Stimulated activated CD4-positive, alpha-beta T cell treated with anti-CD3 and anti-CD28 coated beads, Interleukin-4, amount 100 ng/mL, for 4 hours (primary cell): ENCODE measurements around the gene KCNN3.

ENCODE experiments used
- DNase-seq, 2 experiments: peaks; one replicate each; pipeline ENCODE4 v3.0.0-alpha.2; 2020

Gene KCNN3

DNA sequence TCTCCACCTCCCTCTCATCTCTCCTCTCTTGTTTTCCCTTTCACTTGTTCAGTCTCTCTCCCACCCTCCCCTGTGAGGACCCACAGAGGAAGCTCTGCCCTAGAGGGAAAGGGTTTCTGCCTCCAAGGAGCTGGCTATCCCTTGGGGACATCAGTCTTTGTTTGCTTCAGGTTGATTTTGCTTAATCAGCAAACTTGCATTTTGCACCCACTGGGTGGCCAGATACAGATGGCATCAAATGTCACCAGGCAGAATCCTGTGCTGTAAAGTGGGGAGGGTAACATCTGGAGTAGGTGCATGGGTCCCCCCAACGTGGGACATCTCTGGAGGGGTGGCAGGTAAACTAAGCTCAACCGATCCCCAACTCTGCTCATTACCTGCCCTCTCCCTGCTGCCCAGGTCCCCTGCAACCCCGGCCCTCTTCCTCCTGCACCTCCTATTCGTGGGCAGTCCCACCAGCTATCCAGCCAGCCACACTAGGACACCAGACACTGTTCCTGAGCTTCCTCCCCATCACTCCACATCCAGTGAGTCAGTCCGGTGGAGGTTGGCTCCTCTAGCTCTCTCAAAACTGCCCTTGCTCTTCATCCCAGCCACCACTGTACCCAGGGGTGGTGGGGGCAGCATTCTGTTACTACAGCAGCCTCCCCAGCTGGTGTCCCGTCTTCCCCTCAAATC, 123.3 kb downstream of the KCNN3 start:
- DNase-seq, result no peak

GRCh38 chr1:154745750-154746425, 124.2 kb downstream of the KCNN3 start:
- DNase-seq, result no peak

DNA sequence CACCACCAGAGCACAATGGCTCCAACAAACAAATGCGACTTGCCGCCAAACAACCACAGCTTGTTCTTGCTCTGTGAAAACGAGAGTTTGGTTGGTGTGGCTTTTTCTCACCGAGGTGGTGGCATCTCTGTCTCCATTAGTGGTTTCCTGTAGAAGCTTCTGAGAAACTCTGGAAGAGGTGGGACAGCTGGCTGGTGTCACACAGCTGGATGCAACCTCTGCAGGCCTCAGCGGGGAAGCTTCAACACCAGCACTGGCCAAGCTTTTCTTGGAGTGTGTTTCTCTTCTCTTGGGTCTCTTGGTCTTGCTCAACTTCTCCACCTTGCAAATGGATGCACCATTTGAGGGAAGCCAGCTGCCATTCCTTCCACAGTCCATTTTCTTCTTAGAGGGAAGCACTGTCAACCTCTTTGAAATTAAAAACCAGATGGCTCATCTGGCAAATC, 124.8 kb downstream of the KCNN3 start:
- DNase-seq, result no peak

DNA sequence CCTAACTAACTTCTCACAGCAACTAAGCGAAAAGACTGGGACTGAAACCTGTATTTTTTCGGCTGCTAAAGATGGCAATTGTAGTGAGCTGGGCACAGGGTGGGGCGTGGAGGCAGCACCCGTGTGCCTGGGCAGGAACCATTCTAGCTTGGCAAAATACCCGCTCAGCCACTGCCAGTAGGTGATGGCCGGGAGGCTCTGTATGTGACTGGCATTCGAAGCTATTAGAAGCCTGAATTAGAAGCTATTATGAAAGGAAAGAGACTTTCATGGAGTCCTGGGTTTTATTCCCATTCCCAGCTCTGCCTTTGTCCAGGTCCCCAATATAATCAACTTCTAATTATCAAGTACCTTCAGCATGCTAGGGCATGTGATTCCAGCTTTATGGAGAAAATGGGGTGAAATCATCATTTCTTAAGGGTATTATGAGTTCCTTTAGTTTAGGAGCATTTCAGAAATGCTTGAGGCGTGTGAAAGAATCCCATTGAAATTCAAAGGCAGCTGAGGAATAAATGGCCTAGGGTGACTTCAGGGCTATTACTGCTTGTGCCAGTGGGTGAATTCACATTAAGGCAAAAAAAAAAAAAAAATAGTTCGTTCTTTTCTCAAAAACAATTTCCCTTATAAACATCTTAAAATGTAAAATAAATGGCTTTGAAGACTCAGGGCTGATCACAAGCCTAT, 125.6 kb downstream of the KCNN3 start:
- DNase-seq, result no peak

GRCh38 chr1:154743526-154744036, 126.5 kb downstream of the KCNN3 start:
- DNase-seq, result no peak

GRCh38 chr1:154742606-154743005, 127.5 kb downstream of the KCNN3 start:
- no peak for DNase-seq

GRCh38 chr1:154741741-154742495, 128.2 kb downstream of the KCNN3 start:
- DNase-seq, result no peak

- no peak for DNase-seq
Measured at GRCh38 chr1:154741327-154741726, 128.8 kb downstream of the KCNN3 start.

- DNase-seq, result no peak
Measured at GRCh38 chr1:154739654-154740053, 130.4 kb downstream of the KCNN3 start.

DNA sequence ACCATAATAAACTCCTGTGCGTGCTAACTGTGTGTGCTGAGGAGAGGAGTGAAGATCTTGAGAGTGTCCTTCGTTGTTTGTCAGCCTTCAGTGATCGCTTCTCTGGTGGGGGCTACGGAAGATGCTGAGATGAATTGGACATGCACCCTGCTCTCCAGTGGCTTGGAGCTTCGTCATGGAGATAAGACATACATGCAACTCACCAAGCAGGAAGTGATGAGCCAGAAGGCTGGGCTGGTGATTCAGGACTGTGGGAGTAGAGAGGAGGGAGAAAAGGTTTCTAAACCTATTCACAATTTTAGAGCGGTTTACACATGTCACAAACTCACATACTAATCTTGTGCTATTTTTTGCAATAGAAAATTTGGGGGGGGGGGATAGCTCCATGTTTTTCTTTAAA, 133.2 kb downstream of the KCNN3 start:
- DNase-seq, result peak; percentile 42 to 66

GRCh38 chr1:154735804-154736168, 134.3 kb downstream of the KCNN3 start:
- DNase-seq, result no peak

DNA sequence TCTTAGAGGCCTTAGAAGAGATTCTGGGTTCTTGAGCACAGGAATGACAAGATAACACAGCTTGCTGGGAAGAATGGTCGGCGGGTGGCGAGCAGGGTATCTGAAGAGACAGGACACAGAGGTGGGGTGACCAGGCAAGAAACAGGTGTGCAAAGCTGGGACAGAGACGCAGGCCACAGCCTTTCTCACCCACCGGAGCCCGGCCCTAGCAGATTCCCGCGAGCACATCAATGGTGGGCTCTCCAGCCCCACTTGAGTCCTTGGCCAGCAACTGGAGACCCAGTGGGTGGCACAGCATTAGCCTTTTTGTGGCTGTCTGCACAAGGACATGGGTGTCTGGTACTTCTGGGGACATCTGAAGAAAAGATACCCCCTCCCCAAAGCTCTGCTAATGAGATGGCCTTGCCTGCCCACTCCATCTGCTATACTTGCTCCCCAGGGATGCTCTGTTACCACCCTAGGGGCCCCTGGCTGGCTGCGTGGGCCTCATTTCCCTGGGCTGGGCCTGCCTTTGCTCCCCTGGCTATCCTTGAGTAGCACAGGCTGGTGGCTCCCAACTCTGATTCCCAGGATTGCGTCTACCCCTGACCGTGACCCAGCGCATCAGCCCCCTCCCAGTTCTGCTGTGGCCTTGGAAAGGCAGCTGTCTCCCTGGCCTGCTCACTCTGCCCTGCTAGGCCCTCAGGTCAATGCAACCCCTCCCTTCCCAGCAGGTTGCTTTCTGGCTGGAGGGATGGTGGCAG, 134.8 kb downstream of the KCNN3 start:
- no peak for DNase-seq

- DNase-seq, result no peak
Measured at GRCh38 chr1:154733621-154734020, 136.5 kb downstream of the KCNN3 start.

DNA sequence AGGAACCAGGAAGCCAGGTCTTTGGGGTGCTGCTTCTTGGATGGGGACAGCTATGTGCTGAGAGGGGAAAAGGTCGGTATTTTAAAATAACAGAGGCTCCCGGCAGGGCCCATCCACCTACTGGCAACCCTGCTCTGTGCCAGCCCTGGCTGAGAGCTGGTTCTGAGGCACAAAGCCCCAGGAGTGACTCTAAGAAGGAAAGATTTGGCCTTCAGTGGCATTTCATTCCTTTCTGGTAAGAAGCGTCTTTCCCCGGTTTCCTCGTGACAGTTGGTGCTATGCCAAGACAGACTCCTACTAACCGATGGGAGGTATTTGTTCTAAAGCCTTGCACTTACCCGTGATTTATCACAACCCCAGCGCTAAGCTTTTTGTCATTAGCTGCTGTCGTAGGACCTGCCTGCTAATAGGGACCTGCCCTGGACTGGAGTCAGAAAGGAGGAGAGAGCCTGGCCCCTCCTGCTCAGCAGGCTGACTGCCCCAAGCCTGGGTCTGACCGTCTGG, 139.0 kb downstream of the KCNN3 start:
- no peak for DNase-seq

GRCh38 chr1:154730259-154730658, 139.8 kb downstream of the KCNN3 start:
- DNase-seq, result no peak

DNA sequence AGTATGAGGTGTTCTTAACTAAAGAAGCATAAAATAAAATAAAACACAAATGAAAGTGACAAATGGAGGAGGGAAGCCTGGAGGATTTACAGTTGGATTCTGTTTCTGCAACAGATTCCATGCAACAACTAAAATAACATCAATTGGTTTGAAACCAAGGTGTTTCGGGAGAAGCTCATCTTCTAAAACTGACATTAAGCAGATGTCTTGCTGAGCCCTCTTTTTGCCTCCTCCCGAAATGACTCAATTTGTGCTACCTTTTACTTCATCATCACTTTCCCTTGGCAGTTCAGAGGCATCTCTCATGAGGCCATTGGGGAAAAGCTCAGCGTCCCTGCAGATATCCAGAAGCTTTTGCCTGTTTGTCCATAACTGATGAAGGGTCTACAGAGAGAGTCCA, 140.5 kb downstream of the KCNN3 start:
- no peak for DNase-seq

GRCh38 chr1:154729031-154729442, 141.0 kb downstream of the KCNN3 start:
- no peak for DNase-seq

GRCh38 chr1:154726896-154727753, 143.0 kb downstream of the KCNN3 start:
- DNase-seq, result no peak

GRCh38 chr1:154726443-154726842, 143.6 kb downstream of the KCNN3 start:
- peak in 1 of 2 experiments; percentile 44 for DNase-seq

DNA sequence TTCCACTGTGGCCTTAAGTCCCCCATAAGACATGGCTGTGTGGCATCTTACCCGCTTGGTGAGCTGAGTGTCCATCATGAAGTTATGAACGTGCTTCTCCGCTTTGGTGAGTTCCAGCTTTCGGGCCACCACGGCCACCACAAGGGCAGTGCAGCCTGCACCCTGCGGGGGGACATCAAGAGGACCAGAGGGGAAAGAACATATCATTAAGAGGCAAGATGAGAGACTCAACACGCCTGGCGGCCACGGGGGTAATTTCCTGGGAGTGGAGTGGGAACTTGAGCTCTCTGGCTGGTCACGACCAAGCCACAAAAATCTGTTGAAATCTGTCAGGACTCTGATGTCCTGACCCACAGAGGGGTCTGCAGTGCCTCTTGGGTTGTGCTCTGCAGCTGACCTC, 144.2 kb downstream of the KCNN3 start:
- DNase-seq, result no peak
